ENCODE measurements around the gene SERPINE2.

SERPINE2 gene

GRCh38 chr2:224033601-224034000 is 5.5 kb downstream of the SERPINE2 start:
- no peak overlapping the region for H2AK5ac ChIP-seq (ENCODE audit: low read depth, low read length)
- H2AFZ ChIP-seq (ENCODE audit: low read length): no peak overlapping the region
- no peak overlapping the region for H2BK120ac ChIP-seq (ENCODE audit: low read depth, low read length)
- no peak overlapping the region for H3K4me2 ChIP-seq (ENCODE audit: insufficient read depth, low read length, poor library complexity, severe bottlenecking)
- no peak overlapping the region for H3K14ac ChIP-seq (ENCODE audit: low read length)
- H4K91ac ChIP-seq (ENCODE audit: low read depth, low read length, poor library complexity): no peak overlapping the region
- H3K4me3 ChIP-seq (ENCODE audit: low read length in 2 of 2): no peak overlapping the region
- H3K9ac ChIP-seq (ENCODE audit: low read depth, low read length, poor library complexity): no peak overlapping the region
- H3K79me1 ChIP-seq (ENCODE audit: low read depth, low read length): no peaks in the 10 kb centered on the region
- peaks cover 0 to 2% of the 10 kb centered on the region in 2 donors for H3K9me3 ChIP-seq (replicated peaks in 1 of 2; ENCODE audit: control insufficient read depth in 2 of 2, insufficient read depth in 1 of 2, low read depth in 1 of 2, low read length in 2 of 2)
- H2BK15ac ChIP-seq (ENCODE audit: low read length): no peak overlapping the region
- H3K27ac ChIP-seq (replicated peaks; ENCODE audit: low read length): no peak overlapping the region
- no peak overlapping the region for H2BK12ac ChIP-seq (ENCODE audit: low read length)
- no peak overlapping the region for H4K8ac ChIP-seq (ENCODE audit: low read depth, low read length)
- H3K23ac ChIP-seq (ENCODE audit: low read depth, low read length, poor library complexity): no peak overlapping the region
- no peak overlapping the region for H3K18ac ChIP-seq (ENCODE audit: low read length)
- no peak overlapping the region for H3K4ac ChIP-seq (ENCODE audit: low read length)
- H3K4me1 ChIP-seq (ENCODE audit: control insufficient read depth in 2 of 2, insufficient read depth in 1 of 2, low read depth in 1 of 2, low read length in 2 of 2): peaks cover 2 to 7% of the 10 kb centered on the region in 2 donors
- DNase-seq (ENCODE audit: low spot score): no peak
- WGBS, 2 donors (ENCODE audit: extremely low coverage in 2 of 2, insufficient read length in 2 of 2, insufficient replicate concordance in 1 of 2): no CpG with 5 or more reads among the region's 3 CpGs
- H2BK5ac ChIP-seq (ENCODE audit: low read length): no peak overlapping the region
- peaks cover 0 to 19% (median 10%) of the 10 kb centered on the region in 3 experiments for H3K27me3 ChIP-seq (ENCODE audit: control insufficient read depth in 3 of 3, insufficient read depth in 3 of 3, low read depth in 1 of 3, low read length in 3 of 3)
- no peaks in the 10 kb centered on the region for H3K36me3 ChIP-seq (replicated peaks in 1 of 2; ENCODE audit: control insufficient read depth in 2 of 2, insufficient read depth in 2 of 2, low read length in 2 of 2)

GRCh38 chr2:224032283-224032682 is 6.8 kb downstream of the SERPINE2 start:
- peaks cover 0 to 11% of the 10 kb centered on the region in 2 donors for H3K4me1 ChIP-seq (ENCODE audit: control insufficient read depth in 2 of 2, insufficient read depth in 1 of 2, low read depth in 1 of 2, low read length in 2 of 2)
- no peak overlapping the region for H2BK120ac ChIP-seq (ENCODE audit: low read depth, low read length)
- no peaks in the 10 kb centered on the region for H3K36me3 ChIP-seq (replicated peaks in 1 of 2; ENCODE audit: control insufficient read depth in 2 of 2, insufficient read depth in 2 of 2, low read length in 2 of 2)
- H3K27ac ChIP-seq (replicated peaks; ENCODE audit: low read length): no peak overlapping the region
- H3K23ac ChIP-seq (ENCODE audit: low read depth, low read length, poor library complexity): no peak overlapping the region
- no peak overlapping the region for H3K4me3 ChIP-seq (ENCODE audit: low read length in 2 of 2)
- no peak overlapping the region for H3K4ac ChIP-seq (ENCODE audit: low read length)
- H4K8ac ChIP-seq (ENCODE audit: low read depth, low read length): no peak overlapping the region
- H3K18ac ChIP-seq (ENCODE audit: low read length): no peak overlapping the region
- WGBS, 2 donors (ENCODE audit: extremely low coverage in 2 of 2, insufficient read length in 2 of 2, insufficient replicate concordance in 1 of 2): no CpG with 5 or more reads among the region's 4 CpGs
- H3K27me3 ChIP-seq (ENCODE audit: control insufficient read depth in 3 of 3, insufficient read depth in 3 of 3, low read depth in 1 of 3, low read length in 3 of 3): peaks cover 0 to 7% (median 3%) of the 10 kb centered on the region in 3 experiments
- DNase-seq (ENCODE audit: low spot score): no peak
- H3K14ac ChIP-seq (ENCODE audit: low read length): no peak overlapping the region
- H3K79me1 ChIP-seq (ENCODE audit: low read depth, low read length): no peaks in the 10 kb centered on the region
- no peak overlapping the region for H2BK15ac ChIP-seq (ENCODE audit: low read length)
- H4K91ac ChIP-seq (ENCODE audit: low read depth, low read length, poor library complexity): no peak overlapping the region
- H2AFZ ChIP-seq (ENCODE audit: low read length): no peak overlapping the region
- H2BK5ac ChIP-seq (ENCODE audit: low read length): no peak overlapping the region
- H2BK12ac ChIP-seq (ENCODE audit: low read length): no peak overlapping the region
- H3K4me2 ChIP-seq (ENCODE audit: insufficient read depth, low read length, poor library complexity, severe bottlenecking): no peak overlapping the region
- H3K9me3 ChIP-seq (replicated peaks in 1 of 2; ENCODE audit: control insufficient read depth in 2 of 2, insufficient read depth in 1 of 2, low read depth in 1 of 2, low read length in 2 of 2): peaks cover 0 to 2% of the 10 kb centered on the region in 2 donors
- no peak overlapping the region for H3K9ac ChIP-seq (ENCODE audit: low read depth, low read length, poor library complexity)
- H2AK5ac ChIP-seq (ENCODE audit: low read depth, low read length): no peak overlapping the region

GRCh38 chr2:224031358-224031970 is 7.6 kb downstream of the SERPINE2 start:
- no peak overlapping the region for H3K4me3 ChIP-seq (ENCODE audit: low read length in 2 of 2)
- H2AK5ac ChIP-seq (ENCODE audit: low read depth, low read length): no peak overlapping the region
- H3K27me3 ChIP-seq (ENCODE audit: control insufficient read depth in 3 of 3, insufficient read depth in 3 of 3, low read depth in 1 of 3, low read length in 3 of 3): no peaks in the 10 kb centered on the region
- H3K23ac ChIP-seq (ENCODE audit: low read depth, low read length, poor library complexity): no peak overlapping the region
- H2BK12ac ChIP-seq (ENCODE audit: low read length): no peak overlapping the region
- WGBS, 2 donors (ENCODE audit: extremely low coverage in 2 of 2, insufficient read length in 2 of 2, insufficient replicate concordance in 1 of 2): no CpG with 5 or more reads among the region's 13 CpGs
- H3K79me1 ChIP-seq (ENCODE audit: low read depth, low read length): no peaks in the 10 kb centered on the region
- no peak overlapping the region for H4K8ac ChIP-seq (ENCODE audit: low read depth, low read length)
- no peak overlapping the region for H2BK15ac ChIP-seq (ENCODE audit: low read length)
- H4K91ac ChIP-seq (ENCODE audit: low read depth, low read length, poor library complexity): no peak overlapping the region
- no peak overlapping the region for H3K27ac ChIP-seq (replicated peaks; ENCODE audit: low read length)
- H3K9me3 ChIP-seq (replicated peaks in 1 of 2; ENCODE audit: control insufficient read depth in 2 of 2, insufficient read depth in 1 of 2, low read depth in 1 of 2, low read length in 2 of 2): peaks cover 0 to 2% of the 10 kb centered on the region in 2 donors
- H3K4me2 ChIP-seq (ENCODE audit: insufficient read depth, low read length, poor library complexity, severe bottlenecking): no peak overlapping the region
- DNase-seq (ENCODE audit: low spot score): no peak
- no peak overlapping the region for H2BK5ac ChIP-seq (ENCODE audit: low read length)
- H2AFZ ChIP-seq (ENCODE audit: low read length): no peak overlapping the region
- no peak overlapping the region for H3K18ac ChIP-seq (ENCODE audit: low read length)
- no peak overlapping the region for H2BK120ac ChIP-seq (ENCODE audit: low read depth, low read length)
- no peaks in the 10 kb centered on the region for H3K36me3 ChIP-seq (replicated peaks in 1 of 2; ENCODE audit: control insufficient read depth in 2 of 2, insufficient read depth in 2 of 2, low read length in 2 of 2)
- peaks cover 0 to 16% of the 10 kb centered on the region in 2 donors for H3K4me1 ChIP-seq (ENCODE audit: control insufficient read depth in 2 of 2, insufficient read depth in 1 of 2, low read depth in 1 of 2, low read length in 2 of 2)
- H3K9ac ChIP-seq (ENCODE audit: low read depth, low read length, poor library complexity): no peak overlapping the region
- H3K14ac ChIP-seq (ENCODE audit: low read length): peak overlapping the region; percentile 3
- no peak overlapping the region for H3K4ac ChIP-seq (ENCODE audit: low read length)

GRCh38 chr2:224030786-224031185 is 8.3 kb downstream of the SERPINE2 start:
- Histone ChIP-seq H2BK15ac (ENCODE audit: low read length) (no peak overlapping the region), H2AFZ (ENCODE audit: low read length) (no peak overlapping the region), H3K9me3 (replicated peaks in 1 of 2; ENCODE audit: control insufficient read depth in 2 of 2, insufficient read depth in 1 of 2, low read depth in 1 of 2, low read length in 2 of 2) (peaks cover 0 to 2% of the 10 kb centered on the region in 2 donors), H3K4ac (ENCODE audit: low read length) (no peak overlapping the region), H3K4me1 (ENCODE audit: control insufficient read depth in 2 of 2, insufficient read depth in 1 of 2, low read depth in 1 of 2, low read length in 2 of 2) (peaks cover 0 to 16% of the 10 kb centered on the region in 2 donors), H2BK5ac (ENCODE audit: low read length) (no peak overlapping the region), H2BK12ac (ENCODE audit: low read length) (no peak overlapping the region), H3K27ac (replicated peaks; ENCODE audit: low read length) (no peak overlapping the region), H3K27me3 (ENCODE audit: control insufficient read depth in 3 of 3, insufficient read depth in 3 of 3, low read depth in 1 of 3, low read length in 3 of 3) (no peaks in the 10 kb centered on the region), H2BK120ac (ENCODE audit: low read depth, low read length) (no peak overlapping the region), H4K8ac (ENCODE audit: low read depth, low read length) (no peak overlapping the region), H4K91ac (ENCODE audit: low read depth, low read length, poor library complexity) (no peak overlapping the region), H3K18ac (ENCODE audit: low read length) (no peak overlapping the region), H3K14ac (ENCODE audit: low read length) (no peak overlapping the region), H2AK5ac (ENCODE audit: low read depth, low read length) (no peak overlapping the region), H3K79me1 (ENCODE audit: low read depth, low read length) (no peaks in the 10 kb centered on the region), H3K9ac (ENCODE audit: low read depth, low read length, poor library complexity) (no peak overlapping the region), H3K4me3 (ENCODE audit: low read length in 2 of 2) (no peak overlapping the region), H3K36me3 (replicated peaks in 1 of 2; ENCODE audit: control insufficient read depth in 2 of 2, insufficient read depth in 2 of 2, low read length in 2 of 2) (no peaks in the 10 kb centered on the region), H3K4me2 (ENCODE audit: insufficient read depth, low read length, poor library complexity, severe bottlenecking) (no peak overlapping the region), H3K23ac (ENCODE audit: low read depth, low read length, poor library complexity) (no peak overlapping the region)
- WGBS, 2 donors (ENCODE audit: extremely low coverage in 2 of 2, insufficient read length in 2 of 2, insufficient replicate concordance in 1 of 2): no CpG with 5 or more reads among the region's 7 CpGs
- DNase-seq (ENCODE audit: low spot score): no peak
